Measurements from ENCODE around the gene PDPK1.
"Not testable (repeated sequence)": the region's sequence is repeated elsewhere in the genome, so short reads cannot be mapped to it uniquely, and the experiment has no call there.

PDPK1 gene

GRCh38 chr16:2524339-2524938 lies 13.4 kb upstream of the PDPK1 start:
- DNase-seq: no peak
- TF ChIP-seq GATA1 (IDR thresholded peaks at IDR 0.05; ENCODE audit: low read depth, low read length): no peak
- TF ChIP-seq POLR2A (IDR thresholded peaks at IDR 0.05; ENCODE audit: low read length): no peak

DNA sequence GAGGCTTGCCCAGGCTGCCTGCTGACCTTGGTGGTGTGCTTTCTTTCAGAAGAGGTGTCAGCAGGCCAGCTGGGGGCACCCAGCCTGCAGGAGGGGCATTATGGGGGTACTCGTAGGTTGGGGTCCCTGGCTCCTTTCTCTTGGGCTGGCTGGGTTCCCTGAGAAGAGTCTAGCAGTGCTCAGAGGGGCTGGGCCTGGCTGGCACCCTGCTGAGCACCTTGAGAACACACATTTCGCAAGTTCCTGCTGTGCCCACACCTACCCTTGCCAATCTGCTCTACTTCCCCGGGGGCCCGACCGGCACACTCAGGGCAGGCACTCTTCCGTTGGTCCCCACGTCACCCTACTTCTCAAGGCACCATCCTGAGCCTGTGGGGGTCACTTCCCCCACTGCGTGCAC lies 11.7 kb upstream of the PDPK1 start:
- TF ChIP-seq GATA1 (IDR thresholded peaks at IDR 0.05; ENCODE audit: low read depth, low read length) (no peak), POLR2A (IDR thresholded peaks at IDR 0.05; ENCODE audit: low read length) (no peak)
- no peak for DNase-seq

DNA sequence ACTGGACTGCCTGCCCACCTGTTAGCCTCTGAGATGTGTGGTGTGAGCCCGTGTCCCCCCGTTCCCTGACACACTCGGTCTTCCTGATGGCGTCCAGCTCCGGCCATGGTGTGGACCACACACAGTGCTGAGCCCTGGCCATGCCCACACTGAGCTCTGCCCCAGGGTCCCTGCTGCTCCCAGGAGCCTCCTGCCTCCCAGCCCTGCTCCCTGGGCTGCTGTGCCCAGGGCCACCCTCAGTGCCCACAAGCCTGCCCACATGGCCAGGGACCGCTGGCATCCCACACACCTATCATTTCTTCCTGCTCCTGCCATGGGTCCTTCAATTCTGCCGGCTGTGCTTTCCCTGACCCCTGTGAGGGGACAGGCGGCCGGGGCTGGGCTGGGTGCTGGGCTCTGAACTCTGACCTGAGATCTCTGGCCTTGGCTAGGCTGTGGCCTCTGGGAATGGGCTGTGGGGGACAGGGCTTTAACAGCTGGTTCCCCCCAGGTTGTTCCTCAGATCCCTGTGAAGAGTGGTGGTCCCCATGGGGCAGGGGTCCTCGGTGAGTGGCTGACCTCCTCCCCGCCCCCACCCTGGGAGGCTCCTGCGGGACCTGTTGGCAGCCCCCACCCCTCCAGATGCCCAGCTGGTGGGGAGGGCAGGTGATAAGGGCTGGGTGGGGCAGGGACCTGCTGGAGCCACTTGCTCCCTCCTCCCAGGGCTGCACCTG lies 10.6 kb upstream of the PDPK1 start:
- no peak for DNase-seq
- TF ChIP-seq POLR2A (IDR thresholded peaks at IDR 0.05; ENCODE audit: low read length) (no peak), GATA1 (IDR thresholded peaks at IDR 0.05; ENCODE audit: low read depth, low read length) (no peak)

DNA sequence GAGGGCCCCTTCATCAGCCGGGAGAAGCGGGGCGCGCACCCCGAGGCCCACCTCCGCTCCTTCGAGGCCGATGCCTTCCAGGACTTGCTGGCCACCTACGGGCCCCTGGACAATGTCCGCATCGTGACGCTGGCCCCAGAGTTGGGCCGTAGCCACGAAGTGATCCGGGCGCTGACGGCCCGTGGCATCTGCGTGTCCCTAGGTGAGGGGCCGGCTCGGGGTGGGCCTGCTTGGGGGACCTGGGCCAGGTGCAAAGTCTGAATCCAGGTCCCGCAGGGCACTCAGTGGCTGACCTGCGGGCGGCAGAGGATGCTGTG lies 10.1 kb upstream of the PDPK1 start:
- no peak for DNase-seq
- no peak for TF ChIP-seq POLR2A (IDR thresholded peaks at IDR 0.05; ENCODE audit: low read length)

- no peak for TF ChIP-seq POLR2A (IDR thresholded peaks at IDR 0.05; ENCODE audit: low read length)
- no peak for TF ChIP-seq GATA1 (IDR thresholded peaks at IDR 0.05; ENCODE audit: low read depth, low read length)
- no peak for DNase-seq
Observed at GRCh38 chr16:2528161-2529060, 9.4 kb upstream of the PDPK1 start.

- TF ChIP-seq GATA1 (IDR thresholded peaks at IDR 0.05; ENCODE audit: low read depth, low read length) (no peak), POLR2A (IDR thresholded peaks at IDR 0.05; ENCODE audit: low read length) (no peak)
- peak in 1 of 2 experiments; percentile 30 for DNase-seq
Observed at GRCh38 chr16:2529061-2529931, 8.5 kb upstream of the PDPK1 start.

DNA sequence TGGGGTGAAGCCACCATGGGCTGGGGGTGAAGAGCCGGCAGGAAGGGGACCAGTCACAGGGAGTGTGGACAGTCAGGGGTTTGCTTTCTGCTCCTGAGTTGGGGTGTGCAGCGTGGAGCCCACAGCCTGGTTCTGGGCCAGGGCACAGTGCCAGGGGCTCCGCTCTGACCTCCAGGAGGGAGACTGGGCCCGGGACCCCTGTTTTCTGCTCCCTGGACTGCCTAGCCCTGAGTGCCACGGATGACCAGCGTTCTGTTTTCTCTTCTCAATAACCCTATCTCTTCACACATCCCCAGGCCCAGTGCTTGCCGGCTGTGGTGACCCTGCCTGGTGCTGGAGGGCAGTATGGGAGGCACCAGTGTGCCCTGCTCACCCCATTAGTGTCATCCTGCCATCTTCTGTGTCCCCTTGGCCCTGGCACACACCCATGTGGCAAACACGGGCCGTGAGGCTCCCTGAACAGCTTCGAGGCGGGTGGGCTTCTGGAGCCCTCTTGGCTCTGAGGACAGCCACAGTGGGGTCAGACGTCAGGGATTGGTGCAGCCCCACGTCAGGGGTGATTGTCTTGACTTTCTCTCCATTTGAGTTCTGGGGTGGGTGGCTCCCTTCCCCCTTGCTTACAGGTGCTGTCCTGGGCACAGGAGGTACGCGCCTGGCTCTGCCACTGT lies 7.7 kb upstream of the PDPK1 start:
- TF ChIP-seq POLR2A (IDR thresholded peaks at IDR 0.05; ENCODE audit: low read length) (no peak), GATA1 (IDR thresholded peaks at IDR 0.05; ENCODE audit: low read depth, low read length) (no peak)
- DNase-seq: no peak

- no peak for DNase-seq
Observed at GRCh38 chr16:2530629-2531318, 7.0 kb upstream of the PDPK1 start.

GRCh38 chr16:2531371-2531695 lies 6.5 kb upstream of the PDPK1 start, which contains the start of gene CEMP1:
Gene CEMP1 (minus strand): TSS chr16:2531408. CDS start chr16:2531073, 335 bp downstream.
- TF ChIP-seq GATA1 (IDR thresholded peaks at IDR 0.05; ENCODE audit: low read depth, low read length) (no peak), POLR2A (IDR thresholded peaks at IDR 0.05; ENCODE audit: low read length) (no peak)
- DNase-seq: no peak

More at GRCh38 chr16:2530629-2531318, 7.0 kb upstream of the PDPK1 start:
- TF ChIP-seq POLR2A (IDR thresholded peaks at IDR 0.05; ENCODE audit: low read length) (no peak), GATA1 (IDR thresholded peaks at IDR 0.05; ENCODE audit: low read depth, low read length) (no peak)

DNA sequence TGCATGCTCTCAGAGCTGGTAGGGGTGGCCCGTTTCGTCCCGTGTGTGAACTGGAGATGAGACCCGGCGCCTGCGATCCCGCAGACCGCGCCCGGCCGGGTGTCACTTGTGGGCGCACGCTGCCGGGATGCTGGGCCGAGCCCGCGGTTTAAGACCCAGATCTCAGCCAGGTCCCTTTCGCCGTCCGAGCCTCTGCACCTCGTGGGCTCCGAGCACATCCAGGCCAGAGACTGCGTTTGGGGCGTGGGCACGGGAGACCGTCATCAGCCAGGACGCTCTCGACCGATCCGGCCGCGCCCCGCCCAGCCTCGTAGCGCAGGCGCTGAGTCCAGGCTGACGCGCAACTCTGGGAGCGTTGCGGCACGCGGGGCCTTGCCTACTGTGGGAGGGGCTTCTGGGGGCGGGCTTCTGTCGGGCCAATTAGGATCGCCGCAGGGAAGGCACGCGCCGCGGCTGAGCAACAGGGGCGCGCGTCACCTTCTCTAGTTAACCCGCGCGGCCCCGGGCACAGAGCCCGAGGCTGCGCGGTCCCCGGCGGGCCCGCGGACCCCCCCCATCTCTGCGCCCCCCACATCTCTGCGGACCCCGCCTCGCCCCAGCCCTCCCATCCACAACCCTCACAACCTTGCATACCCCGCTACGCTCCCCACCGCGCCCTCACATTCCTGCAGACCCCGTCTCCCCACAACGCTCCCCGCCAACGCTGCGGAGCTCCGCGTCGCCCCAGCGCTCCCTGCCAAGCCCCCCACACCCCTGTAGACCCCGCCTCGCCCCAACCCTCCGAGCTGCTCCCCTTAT lies 5.9 kb upstream of the PDPK1 start:
- peak; percentile 97 to 99 for DNase-seq
- TF ChIP-seq POLR2A (IDR thresholded peaks at IDR 0.05; ENCODE audit: low read length): peak; percentile 67
- TF ChIP-seq GATA1 (IDR thresholded peaks at IDR 0.05; ENCODE audit: low read depth, low read length): no peak

GRCh38 chr16:2532494-2533141 lies 5.2 kb upstream of the PDPK1 start:
- DNase-seq: peak; percentile 63 to 73

GRCh38 chr16:2533142-2533755 lies 4.6 kb upstream of the PDPK1 start:
- DNase-seq: not testable (repeated sequence)

More at GRCh38 chr16:2532494-2533141, 5.2 kb upstream of the PDPK1 start:
- TF ChIP-seq GATA1 (IDR thresholded peaks at IDR 0.05; ENCODE audit: low read depth, low read length): no peak
- no peak for TF ChIP-seq POLR2A (IDR thresholded peaks at IDR 0.05; ENCODE audit: low read length)

Data from erythroblast (primary cell).